Suprapubic skin (tissue), 3 donors: Measurements from ENCODE around the gene SMOC2.

Source experiments
- EP300 ChIP-seq: sonication (generic); formaldehyde crosslinking; IDR thresholded peaks from one replicate; pipeline ENCODE4 v1.6.1; 2017; ENCODE audit warnings: antibody characterized with exemption
- POLR2A ChIP-seq, 2 donors: fragments of 450-650 bp; IDR thresholded peaks; one replicate each; pipeline ENCODE4 v1.6.1; 2017; ENCODE audit warnings: antibody characterized with exemption in 2 of 2, mild to moderate bottlenecking in 2 of 2, moderate library complexity in 2 of 2
- TF ChIP-seq, protein P1 (sequence below), 2 donors: fragments of 200-600 bp in 1 of 2; fragments of 450-650 bp in 1 of 2; sonication (generic) in 1 of 2; IDR thresholded peaks; one replicate each; pipeline ENCODE4 v1.5.1; 2016 to 2019; ENCODE audit warnings: antibody characterized with exemption in 2 of 2, mild to moderate bottlenecking in 1 of 2, moderate library complexity in 1 of 2

GRCh38 chr6:168413018-168413720, 27.8 kb upstream of the SMOC2 start:
- TF ChIP-seq, protein P1, sequence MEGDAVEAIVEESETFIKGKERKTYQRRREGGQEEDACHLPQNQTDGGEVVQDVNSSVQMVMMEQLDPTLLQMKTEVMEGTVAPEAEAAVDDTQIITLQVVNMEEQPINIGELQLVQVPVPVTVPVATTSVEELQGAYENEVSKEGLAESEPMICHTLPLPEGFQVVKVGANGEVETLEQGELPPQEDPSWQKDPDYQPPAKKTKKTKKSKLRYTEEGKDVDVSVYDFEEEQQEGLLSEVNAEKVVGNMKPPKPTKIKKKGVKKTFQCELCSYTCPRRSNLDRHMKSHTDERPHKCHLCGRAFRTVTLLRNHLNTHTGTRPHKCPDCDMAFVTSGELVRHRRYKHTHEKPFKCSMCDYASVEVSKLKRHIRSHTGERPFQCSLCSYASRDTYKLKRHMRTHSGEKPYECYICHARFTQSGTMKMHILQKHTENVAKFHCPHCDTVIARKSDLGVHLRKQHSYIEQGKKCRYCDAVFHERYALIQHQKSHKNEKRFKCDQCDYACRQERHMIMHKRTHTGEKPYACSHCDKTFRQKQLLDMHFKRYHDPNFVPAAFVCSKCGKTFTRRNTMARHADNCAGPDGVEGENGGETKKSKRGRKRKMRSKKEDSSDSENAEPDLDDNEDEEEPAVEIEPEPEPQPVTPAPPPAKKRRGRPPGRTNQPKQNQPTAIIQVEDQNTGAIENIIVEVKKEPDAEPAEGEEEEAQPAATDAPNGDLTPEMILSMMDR (IDR thresholded peaks at IDR 0.05) = no peak
- TF ChIP-seq EP300 = no peak
- no peak for TF ChIP-seq POLR2A (IDR thresholded peaks at IDR 0.05)
